HG03135 (cell line): ENCODE results near the gene TMEM167A.

Experiments
- ATAC-seq: cut with Tn5 transposase; IDR thresholded peaks from one replicate; pipeline ENCODE4 v1.9.1; 2021; ENCODE audit warnings: mild to moderate bottlenecking, moderate library complexity; ENCODE audit not compliant: unreplicated experiment

Gene TMEM167A, protein sequence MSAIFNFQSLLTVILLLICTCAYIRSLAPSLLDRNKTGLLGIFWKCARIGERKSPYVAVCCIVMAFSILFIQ

DNA sequence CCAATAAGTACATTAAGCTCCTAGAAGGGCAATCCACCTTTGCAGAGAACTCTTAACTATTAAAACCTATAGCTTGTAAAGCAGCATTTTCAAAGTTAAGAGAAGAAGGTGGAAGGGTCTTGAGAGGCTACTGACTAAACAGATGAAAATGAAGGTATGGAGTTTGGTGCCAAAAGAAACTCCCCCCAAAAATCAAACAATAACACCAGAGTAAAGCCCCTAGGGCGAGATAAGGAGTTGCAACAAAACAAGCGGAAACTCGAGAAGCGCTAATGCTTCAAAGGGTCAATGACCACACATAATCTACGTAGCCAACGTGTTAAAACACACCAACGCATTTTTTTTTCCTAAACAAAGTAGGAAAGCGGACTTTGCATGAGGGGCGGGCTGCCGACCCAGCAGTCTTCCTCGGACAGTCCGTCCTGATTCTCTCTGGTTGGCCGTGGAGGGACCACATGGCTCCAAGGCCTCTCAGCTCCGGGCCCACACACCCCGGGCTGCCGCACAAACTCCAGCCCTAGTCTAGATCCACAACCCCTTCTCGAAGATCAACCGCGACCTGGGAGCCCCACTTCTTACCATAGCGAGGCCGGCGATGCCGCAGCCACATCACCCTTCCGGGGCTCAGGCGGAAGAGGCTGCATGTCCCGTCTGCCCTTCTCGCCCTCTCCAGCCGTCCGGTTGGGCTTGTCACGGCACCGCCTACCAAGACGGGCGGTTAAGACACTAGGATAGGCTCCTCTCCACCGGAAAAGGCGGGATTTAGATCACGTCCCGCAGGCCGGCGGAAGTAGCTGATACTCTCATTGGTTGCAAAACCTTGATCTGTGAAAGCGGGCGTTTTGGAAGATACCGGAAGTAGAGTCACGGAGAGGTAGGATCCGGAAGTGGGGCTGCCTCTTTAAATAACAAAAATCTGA is at the start of gene TMEM167A, which contains the start of gene XRCC4:
TMEM167A (minus strand) TSS at position 653 of the 920 bp plus-strand sequence; CDS start at position 582, 71 bp downstream.
XRCC4 (plus strand) TSS at position 806 of the 920 bp plus-strand sequence. CDS start 27,373 bp downstream, outside the sequence.
- peak; percentile 99 for ATAC-seq

- ATAC-seq = no peak
These were observed 49.3 kb upstream of the TMEM167A start for GRCh38 chr5:83126501-83126900.

GRCh38 chr5:83125560-83125959 is 48.4 kb upstream of the TMEM167A start:
- ATAC-seq = no peak

GRCh38 chr5:83124593-83124992 is 47.4 kb upstream of the TMEM167A start:
- no peak for ATAC-seq

DNA sequence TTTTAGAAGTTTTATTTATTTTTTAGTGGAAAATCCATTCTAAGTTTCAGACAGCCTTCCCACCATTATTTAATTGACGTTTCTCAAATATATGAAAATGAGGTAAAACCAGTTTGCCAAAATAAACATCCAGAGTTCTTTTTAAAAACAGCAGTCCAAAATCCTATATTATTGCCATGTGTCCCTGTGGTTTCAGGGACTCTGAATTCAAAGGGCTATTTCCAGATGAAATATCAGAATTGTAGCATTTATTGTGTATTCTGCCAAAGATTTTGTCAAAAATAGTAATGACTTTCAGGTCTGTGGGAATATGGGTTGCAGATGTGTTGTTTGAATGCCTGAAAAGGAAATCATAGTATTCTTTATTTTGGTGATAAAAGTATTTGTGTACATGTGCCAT is 41.8 kb upstream of the TMEM167A start:
- no peak for ATAC-seq

GRCh38 chr5:83118471-83118870 is 41.3 kb upstream of the TMEM167A start:
- ATAC-seq = no peak

GRCh38 chr5:83115816-83116215 is 38.6 kb upstream of the TMEM167A start:
- no peak for ATAC-seq

GRCh38 chr5:83109380-83109779 is 32.2 kb upstream of the TMEM167A start:
- no peak for ATAC-seq

DNA sequence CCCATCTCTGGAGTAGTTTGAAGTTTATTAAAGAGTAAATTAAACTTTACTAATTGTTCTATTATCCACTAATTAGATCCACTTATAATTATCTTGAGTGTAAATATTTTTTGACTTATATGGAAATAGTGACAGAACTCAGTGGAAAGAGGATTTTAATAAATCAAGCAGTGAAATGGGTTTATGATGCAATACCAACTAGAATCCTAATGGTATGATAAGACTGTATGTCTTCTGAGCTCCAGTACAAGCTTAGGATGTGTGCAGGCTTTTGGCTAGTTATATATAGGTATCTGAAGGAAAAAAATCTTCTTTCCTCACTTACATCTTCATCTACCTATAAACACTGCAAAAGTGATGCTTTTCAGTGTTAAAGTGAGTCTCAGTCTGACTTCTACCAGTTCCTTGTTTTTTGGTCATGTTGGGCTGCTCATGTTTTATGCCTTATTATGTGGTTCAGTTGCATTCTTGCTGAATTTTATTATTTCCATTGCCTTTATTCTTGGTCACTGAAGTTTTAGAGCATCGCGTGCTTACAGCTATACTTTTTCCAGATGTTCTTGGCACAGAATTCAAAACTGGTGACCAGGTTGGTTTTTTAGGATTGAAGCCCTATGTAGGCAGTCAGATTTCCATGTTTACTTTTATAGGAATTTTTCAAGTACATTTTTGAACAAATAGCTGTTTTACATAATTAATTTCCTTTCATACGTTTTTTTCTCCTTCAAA is 30.7 kb upstream of the TMEM167A start:
- no peak for ATAC-seq

DNA sequence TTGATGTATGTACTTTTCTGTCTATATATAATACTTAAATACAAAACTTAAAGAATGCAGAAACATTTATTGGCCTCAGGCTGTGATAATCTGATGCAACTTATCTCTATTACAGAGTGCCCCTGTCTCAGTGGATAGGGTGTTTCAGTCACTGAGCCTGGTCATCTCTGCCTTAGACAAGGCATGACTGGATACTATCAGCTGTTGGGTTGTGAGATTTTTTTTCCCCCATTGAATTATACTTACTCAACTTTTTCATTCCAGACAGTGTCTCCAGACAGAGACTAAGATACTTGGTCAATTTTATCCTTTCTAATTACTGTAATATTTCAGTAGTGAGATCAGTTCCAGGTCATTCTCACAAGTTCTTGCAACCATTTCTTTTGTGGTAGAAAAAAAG is 26.8 kb upstream of the TMEM167A start:
- ATAC-seq = no peak

- no peak for ATAC-seq
These were observed 25.3 kb upstream of the TMEM167A start for GRCh38 chr5:83102364-83102980.

DNA sequence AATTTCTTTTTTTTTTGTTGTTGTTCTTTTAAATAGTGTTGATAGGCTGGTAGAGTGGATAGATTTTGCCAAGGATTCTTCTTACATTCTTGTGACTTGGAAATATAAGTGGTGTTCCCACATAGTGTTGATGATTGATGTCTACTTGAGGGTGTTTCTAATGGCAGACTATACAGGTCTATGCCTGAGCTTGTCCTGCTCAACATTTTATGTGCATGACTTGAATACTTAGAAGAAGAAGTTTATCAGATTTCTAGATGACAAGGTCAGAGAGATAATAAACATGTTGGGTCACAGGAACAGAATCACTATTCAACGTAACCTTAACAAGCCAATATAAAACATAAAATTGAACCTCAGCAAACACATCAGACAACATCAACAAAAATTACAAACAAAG is 24.3 kb upstream of the TMEM167A start:
- ATAC-seq = no peak

- ATAC-seq = no peak
These were observed 22.3 kb upstream of the TMEM167A start for GRCh38 chr5:83099445-83099844.

- no peak for ATAC-seq
These were observed 21.8 kb upstream of the TMEM167A start for GRCh38 chr5:83099001-83099400.

DNA sequence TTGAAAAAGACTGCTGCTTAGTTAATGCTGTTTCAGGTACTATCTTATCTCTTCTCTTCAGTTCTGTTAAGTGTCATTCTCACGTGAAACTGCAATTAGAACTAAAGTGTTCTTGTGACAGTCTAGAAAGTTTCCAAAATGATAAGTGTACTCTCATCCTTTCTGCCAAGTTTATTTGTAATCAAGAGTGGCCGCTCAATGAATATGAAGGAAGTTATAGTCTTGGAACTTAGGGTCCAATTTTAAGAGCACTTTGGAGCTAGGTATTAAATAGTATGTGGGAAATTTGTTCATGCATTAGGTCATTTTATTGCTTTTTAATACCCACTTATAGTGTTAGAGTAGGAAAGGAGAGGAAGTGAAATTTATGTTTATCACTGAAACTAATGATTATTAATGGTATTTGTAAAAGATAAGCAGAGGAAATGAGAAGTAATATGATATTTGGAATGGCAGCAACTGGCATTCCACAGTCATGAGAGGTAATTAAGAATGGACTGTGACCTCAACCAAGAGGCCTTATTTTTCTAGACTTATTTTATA is 20.6 kb upstream of the TMEM167A start:
- no peak for ATAC-seq

DNA sequence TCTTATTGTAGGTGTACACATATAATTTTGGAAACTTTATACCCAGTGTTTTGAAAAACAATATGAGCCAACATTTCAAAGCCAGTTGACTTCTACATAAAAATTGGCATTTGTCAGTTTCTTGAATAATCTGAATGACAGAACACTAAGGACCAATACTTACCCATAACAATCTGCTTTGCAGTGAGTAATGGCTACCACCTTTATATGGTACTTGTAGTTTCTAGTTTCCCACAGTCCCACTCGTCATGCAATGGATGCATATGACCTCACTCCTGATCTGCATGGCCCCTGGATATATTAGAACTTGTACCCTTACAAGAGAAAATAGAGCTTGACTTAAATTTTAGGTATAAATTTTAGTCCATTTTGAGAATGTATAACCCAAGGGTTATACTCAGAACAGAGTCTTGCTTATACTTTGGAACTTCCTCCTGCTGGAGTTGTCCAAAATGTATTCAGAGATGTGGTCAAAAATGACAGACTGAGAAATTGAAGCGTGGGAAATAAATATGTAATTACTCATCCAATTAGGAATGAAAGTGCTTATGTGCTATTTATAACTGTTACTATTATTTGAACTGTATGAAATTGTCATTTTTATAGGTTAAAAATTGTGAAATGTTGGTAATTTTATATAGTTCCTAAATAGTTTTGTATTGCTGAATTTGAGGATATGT is 19.6 kb upstream of the TMEM167A start:
- ATAC-seq = no peak

DNA sequence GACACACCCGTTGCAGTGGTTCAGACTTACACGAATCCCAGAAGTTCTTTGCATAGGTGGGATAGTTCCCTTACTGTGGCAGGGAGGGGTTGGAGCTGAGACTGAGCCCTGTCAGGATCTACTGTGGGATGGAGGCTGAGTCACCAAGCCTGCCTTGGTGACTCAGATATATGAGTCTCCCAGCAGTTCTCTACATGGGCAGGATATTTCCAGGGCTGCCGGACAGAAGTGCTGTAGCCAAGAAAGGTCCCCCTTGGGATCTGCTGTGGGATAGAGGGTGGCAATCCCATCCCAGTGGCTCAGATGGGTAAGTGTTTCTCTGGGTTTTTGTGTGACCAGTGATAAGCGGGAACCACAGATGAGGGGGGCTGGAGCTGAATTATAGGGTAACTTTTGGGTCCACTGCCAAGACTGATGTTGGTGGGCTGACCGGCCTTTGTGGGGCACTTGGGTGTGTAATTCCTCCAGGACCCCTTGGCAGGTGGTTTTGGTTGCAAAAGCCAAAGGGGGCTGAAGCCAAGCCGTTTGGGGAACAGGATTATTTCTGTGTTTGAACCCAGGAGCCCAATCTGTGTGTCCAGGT is 18.9 kb upstream of the TMEM167A start:
- no peak for ATAC-seq

DNA sequence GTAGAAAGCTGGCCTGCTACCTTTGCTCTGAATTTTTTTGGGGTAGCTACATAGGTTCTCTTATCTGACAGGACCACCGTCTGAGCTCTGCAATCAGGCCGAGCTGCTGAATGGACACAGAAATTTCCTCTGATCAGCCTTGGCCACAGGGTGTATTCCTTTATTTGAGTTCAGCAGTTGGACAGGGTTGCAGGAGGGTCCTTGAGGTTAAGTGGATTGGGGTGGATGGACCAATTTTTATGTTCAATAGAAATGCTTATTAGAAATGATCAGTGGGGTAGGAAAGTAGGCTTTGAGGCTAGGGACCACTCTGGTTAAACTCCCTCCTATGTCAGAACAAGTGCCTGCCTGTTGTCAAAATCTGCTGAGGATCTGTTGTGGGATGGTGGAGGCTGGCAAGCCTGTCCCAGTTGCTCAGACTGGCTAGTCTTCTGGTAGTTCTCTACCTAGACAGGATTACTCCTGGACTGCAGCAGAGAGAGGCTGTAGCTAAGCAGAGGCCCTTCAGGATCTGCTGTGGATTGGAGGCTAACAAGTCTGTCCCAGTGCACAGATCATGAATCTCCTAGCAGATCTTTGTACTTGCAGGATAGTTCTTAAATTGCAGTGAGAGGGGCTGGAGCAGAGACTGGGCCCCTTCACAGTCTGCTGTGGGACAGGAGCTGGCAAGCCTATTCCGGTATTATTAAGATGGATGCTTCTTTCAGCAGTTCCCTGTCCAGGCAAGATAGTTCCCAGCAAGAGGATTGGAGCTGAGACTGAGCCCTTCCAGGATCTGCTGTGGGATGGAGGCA is 18.2 kb upstream of the TMEM167A start:
- ATAC-seq = no peak

GRCh38 chr5:83093692-83094091 is 16.5 kb upstream of the TMEM167A start:
- ATAC-seq = no peak
